ENCODE measurements around the gene L3MBTL4.

The L3MBTL4 gene

DNA sequence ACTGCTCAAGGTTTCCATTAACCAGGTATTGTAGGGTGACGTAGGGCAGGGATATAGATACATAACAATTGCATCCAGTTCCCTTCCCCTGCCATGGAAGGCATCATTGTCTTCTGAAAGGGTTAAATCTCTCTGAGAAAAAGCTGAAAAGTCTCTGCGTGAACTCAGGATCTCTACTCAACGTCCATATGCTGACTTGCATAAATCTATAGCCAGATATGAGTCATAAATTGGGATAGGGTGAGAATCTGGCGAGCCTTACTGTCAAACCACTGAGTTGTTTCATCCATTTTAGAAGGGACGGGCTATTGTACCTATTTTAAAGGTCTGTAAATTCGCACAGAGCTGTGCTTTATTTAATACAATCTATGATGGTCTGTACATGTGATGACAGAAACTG lies 258.3 kb downstream of the L3MBTL4 start (continued):
- no peak for TF ChIP-seq GLIS3 (CRISPR knock-in tag; IDR thresholded peaks at IDR 0.05)
- no peak for TF ChIP-seq ZNF565 (CRISPR knock-in tag; conservative IDR thresholded peaks at IDR 0.05; ENCODE audit: low read depth)
- TF ChIP-seq PATZ1 (CRISPR knock-in tag; IDR thresholded peaks at IDR 0.05; ENCODE audit: borderline replicate concordance), result no peak
- TF ChIP-seq, protein P1, sequence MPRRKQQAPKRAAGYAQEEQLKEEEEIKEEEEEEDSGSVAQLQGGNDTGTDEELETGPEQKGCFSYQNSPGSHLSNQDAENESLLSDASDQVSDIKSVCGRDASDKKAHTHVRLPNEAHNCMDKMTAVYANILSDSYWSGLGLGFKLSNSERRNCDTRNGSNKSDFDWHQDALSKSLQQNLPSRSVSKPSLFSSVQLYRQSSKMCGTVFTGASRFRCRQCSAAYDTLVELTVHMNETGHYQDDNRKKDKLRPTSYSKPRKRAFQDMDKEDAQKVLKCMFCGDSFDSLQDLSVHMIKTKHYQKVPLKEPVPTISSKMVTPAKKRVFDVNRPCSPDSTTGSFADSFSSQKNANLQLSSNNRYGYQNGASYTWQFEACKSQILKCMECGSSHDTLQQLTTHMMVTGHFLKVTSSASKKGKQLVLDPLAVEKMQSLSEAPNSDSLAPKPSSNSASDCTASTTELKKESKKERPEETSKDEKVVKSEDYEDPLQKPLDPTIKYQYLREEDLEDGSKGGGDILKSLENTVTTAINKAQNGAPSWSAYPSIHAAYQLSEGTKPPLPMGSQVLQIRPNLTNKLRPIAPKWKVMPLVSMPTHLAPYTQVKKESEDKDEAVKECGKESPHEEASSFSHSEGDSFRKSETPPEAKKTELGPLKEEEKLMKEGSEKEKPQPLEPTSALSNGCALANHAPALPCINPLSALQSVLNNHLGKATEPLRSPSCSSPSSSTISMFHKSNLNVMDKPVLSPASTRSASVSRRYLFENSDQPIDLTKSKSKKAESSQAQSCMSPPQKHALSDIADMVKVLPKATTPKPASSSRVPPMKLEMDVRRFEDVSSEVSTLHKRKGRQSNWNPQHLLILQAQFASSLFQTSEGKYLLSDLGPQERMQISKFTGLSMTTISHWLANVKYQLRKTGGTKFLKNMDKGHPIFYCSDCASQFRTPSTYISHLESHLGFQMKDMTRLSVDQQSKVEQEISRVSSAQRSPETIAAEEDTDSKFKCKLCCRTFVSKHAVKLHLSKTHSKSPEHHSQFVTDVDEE (CRISPR knock-in tag; IDR thresholded peaks at IDR 0.05), result no peak
- TF ChIP-seq ESRRG (CRISPR knock-in tag; IDR thresholded peaks at IDR 0.05), result no peak
- no peak for TF ChIP-seq ZFP30 (CRISPR knock-in tag; IDR thresholded peaks at IDR 0.05)

DNA sequence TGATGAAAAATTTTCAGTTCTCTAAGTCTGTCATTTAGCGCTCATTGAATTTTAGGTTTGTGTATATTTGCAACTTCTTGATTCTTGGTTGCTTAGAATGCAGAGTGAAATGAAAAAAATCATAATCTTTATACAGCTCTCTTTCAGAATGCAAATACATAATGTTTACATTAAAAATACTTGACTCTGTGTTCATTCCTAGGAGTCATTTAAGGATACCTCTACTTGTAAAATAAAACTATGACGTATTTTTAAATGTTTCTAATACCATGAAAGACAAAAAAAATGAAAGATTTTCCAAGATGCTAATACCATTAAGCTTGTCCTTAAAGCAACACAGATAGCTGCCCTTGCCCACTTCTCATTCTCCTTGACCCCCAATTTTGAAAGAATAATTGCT lies 259.0 kb downstream of the L3MBTL4 start:
- TF ChIP-seq ZNF70 (CRISPR knock-in tag; IDR thresholded peaks at IDR 0.05) (no peak), ZNF565 (CRISPR knock-in tag; conservative IDR thresholded peaks at IDR 0.05; ENCODE audit: low read depth) (no peak), RARB (CRISPR knock-in tag; IDR thresholded peaks at IDR 0.05) (no peak), OSR1 (CRISPR knock-in tag; IDR thresholded peaks at IDR 0.05) (no peak), ESRRG (CRISPR knock-in tag; IDR thresholded peaks at IDR 0.05) (no peak), TOX (CRISPR knock-in tag; IDR thresholded peaks at IDR 0.05; ENCODE audit: borderline replicate concordance) (no peak), ZC3H10 (CRISPR knock-in tag; IDR thresholded peaks at IDR 0.05) (no peak), TCF4 (CRISPR knock-in tag; IDR thresholded peaks at IDR 0.05; ENCODE audit: borderline replicate concordance) (no peak), ISL1 (CRISPR knock-in tag; IDR thresholded peaks at IDR 0.05) (no peak), ARNTL (CRISPR knock-in tag; IDR thresholded peaks at IDR 0.05; ENCODE audit: borderline replicate concordance, low read depth) (no peak)
- TF ChIP-seq, protein P2, sequence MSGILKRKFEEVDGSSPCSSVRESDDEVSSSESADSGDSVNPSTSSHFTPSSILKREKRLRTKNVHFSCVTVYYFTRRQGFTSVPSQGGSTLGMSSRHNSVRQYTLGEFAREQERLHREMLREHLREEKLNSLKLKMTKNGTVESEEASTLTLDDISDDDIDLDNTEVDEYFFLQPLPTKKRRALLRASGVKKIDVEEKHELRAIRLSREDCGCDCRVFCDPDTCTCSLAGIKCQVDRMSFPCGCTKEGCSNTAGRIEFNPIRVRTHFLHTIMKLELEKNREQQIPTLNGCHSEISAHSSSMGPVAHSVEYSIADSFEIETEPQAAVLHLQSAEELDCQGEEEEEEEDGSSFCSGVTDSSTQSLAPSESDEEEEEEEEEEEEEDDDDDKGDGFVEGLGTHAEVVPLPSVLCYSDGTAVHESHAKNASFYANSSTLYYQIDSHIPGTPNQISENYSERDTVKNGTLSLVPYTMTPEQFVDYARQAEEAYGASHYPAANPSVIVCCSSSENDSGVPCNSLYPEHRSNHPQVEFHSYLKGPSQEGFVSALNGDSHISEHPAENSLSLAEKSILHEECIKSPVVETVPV (CRISPR knock-in tag; IDR thresholded peaks at IDR 0.05), result no peak
- TF ChIP-seq, protein P3, sequence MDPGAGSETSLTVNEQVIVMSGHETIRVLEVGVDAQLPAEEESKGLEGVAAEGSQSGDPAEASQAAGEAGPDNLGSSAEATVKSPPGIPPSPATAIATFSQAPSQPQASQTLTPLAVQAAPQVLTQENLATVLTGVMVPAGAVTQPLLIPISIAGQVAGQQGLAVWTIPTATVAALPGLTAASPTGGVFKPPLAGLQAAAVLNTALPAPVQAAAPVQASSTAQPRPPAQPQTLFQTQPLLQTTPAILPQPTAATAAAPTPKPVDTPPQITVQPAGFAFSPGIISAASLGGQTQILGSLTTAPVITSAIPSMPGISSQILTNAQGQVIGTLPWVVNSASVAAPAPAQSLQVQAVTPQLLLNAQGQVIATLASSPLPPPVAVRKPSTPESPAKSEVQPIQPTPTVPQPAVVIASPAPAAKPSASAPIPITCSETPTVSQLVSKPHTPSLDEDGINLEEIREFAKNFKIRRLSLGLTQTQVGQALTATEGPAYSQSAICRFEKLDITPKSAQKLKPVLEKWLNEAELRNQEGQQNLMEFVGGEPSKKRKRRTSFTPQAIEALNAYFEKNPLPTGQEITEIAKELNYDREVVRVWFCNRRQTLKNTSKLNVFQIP (CRISPR knock-in tag; IDR thresholded peaks at IDR 0.05; ENCODE audit: borderline replicate concordance, low read depth), result no peak
- ATAC-seq, result no peak

- TF ChIP-seq, protein P3 (CRISPR knock-in tag; IDR thresholded peaks at IDR 0.05; ENCODE audit: borderline replicate concordance, low read depth), result no peak
- TF ChIP-seq, protein P2 (CRISPR knock-in tag; IDR thresholded peaks at IDR 0.05), result no peak
- TF ChIP-seq OSR1 (CRISPR knock-in tag; IDR thresholded peaks at IDR 0.05) (no peak), TOX (CRISPR knock-in tag; IDR thresholded peaks at IDR 0.05; ENCODE audit: borderline replicate concordance) (no peak), ZC3H10 (CRISPR knock-in tag; IDR thresholded peaks at IDR 0.05) (no peak), PATZ1 (CRISPR knock-in tag; IDR thresholded peaks at IDR 0.05; ENCODE audit: borderline replicate concordance) (no peak), ISL1 (CRISPR knock-in tag; IDR thresholded peaks at IDR 0.05) (no peak), ZNF8 (CRISPR knock-in tag; IDR thresholded peaks at IDR 0.05) (no peak), RARB (CRISPR knock-in tag; IDR thresholded peaks at IDR 0.05) (no peak), ARNTL (CRISPR knock-in tag; IDR thresholded peaks at IDR 0.05; ENCODE audit: borderline replicate concordance, low read depth) (no peak), ZNF70 (CRISPR knock-in tag; IDR thresholded peaks at IDR 0.05) (no peak), ZFP3 (CRISPR knock-in tag; IDR thresholded peaks at IDR 0.05) (no peak), ESRRG (CRISPR knock-in tag; IDR thresholded peaks at IDR 0.05) (no peak), SNAI2 (CRISPR knock-in tag; IDR thresholded peaks at IDR 0.05) (no peak)
- TF ChIP-seq, protein P1 (CRISPR knock-in tag; IDR thresholded peaks at IDR 0.05), result no peak
- no peak for ATAC-seq
Observed at GRCh38 chr18:6150430-6150829, 264.3 kb downstream of the L3MBTL4 start.
